Calu3 (cell line): ENCODE data around the gene DOCK1. TPM values are rescaled to one million over a fixed set of nuclear protein-coding genes. Genes with fewer than 3 reads are reported as not detected.

ENCODE experiments used
- BruUV-seq: library from RNA; stranded (reverse); fragments of 400-500 nt; replicated peaks from 2 replicates; lab custom pipeline; 2021; lab: Mats Ljungman, UMichigan
- CTCF ChIA-PET: fragments of 300-600 bp; sonication (Branson Sonifier 250); formaldehyde crosslinking; loops from one replicate; lab custom pipeline; 2022; ENCODE audit warnings: antibody characterized with exemption; lab: Charles Lee
- DNase-seq: peaks from one replicate; pipeline ENCODE4 v3.0.0; 2022
- H3K27ac Mint-ChIP-seq: one replicate; pipeline ENCODE4 v1.8.0; 2022; ENCODE audit warnings: mixed read lengths; ENCODE audit not compliant: unreplicated experiment
- H3K27me3 Mint-ChIP-seq: one replicate; pipeline ENCODE4 v1.8.0; 2022; ENCODE audit warnings: mixed read lengths; ENCODE audit not compliant: unreplicated experiment
- H3K36me3 Mint-ChIP-seq: one replicate; pipeline ENCODE4 v1.8.0; 2022; ENCODE audit warnings: mild to moderate bottlenecking, moderate library complexity, mixed read lengths; ENCODE audit not compliant: insufficient read depth, unreplicated experiment
- H3K4me1 Mint-ChIP-seq: one replicate; pipeline ENCODE4 v1.8.0; 2022; ENCODE audit warnings: mild to moderate bottlenecking, low read depth, mixed read lengths; ENCODE audit not compliant: unreplicated experiment
- H3K4me3 Mint-ChIP-seq: one replicate; pipeline ENCODE4 v1.8.0; 2022; ENCODE audit warnings: mild to moderate bottlenecking, low read depth, moderate library complexity, mixed read lengths; ENCODE audit not compliant: unreplicated experiment
- H3K9me3 Mint-ChIP-seq: one replicate; pipeline ENCODE4 v1.8.0; 2022; ENCODE audit warnings: low read depth, mixed read lengths; ENCODE audit not compliant: unreplicated experiment
- CTCF ChIP-seq: fragments of 200-600 bp; IDR thresholded peaks from one replicate; pipeline ENCODE4 v1.8.0; 2022; ENCODE audit warnings: antibody characterized with exemption; ENCODE audit not compliant: unreplicated experiment
- intact Hi-C: fragments of 100-400 bp; cut with micrococcal nuclease; formaldehyde crosslinking; loops from one replicate; pipeline ENCODE4 v1.10.0; 2022; ENCODE audit not compliant: unreplicated experiment
- total RNA-seq: library from RNA; stranded (reverse); gene quantifications from 2 replicates; pipeline ENCODE4 v1.2.3, GENCODE V29; 2022

The DOCK1 gene
- total RNA-seq, 1 experiment from 2014 or later = 34.2 TPM

GRCh38 chr10:127149501-127150081 is 244.4 kb downstream of the DOCK1 start:
- CTCF ChIA-PET = interaction anchor here (0.5 kb wide), 1 partner anchor 1379 kb away, joined by 4 read pairs; no protein-coding TSS in a partner anchor

GRCh38 chr10:127150136-127150535 is 244.9 kb downstream of the DOCK1 start:
- intact Hi-C loops = no loop called here
- no peak for DNase-seq
- TF ChIP-seq CTCF = no peak
- H3K9me3 Mint-ChIP-seq = no peaks in the 10 kb centered on the region
- H3K27me3 Mint-ChIP-seq = no peaks in the 10 kb centered on the region
- H3K4me1 Mint-ChIP-seq = no peaks in the 10 kb centered on the region
- no peaks in the 10 kb centered on the region for H3K36me3 Mint-ChIP-seq
- no peak overlapping the region for H3K4me3 Mint-ChIP-seq
- CTCF ChIA-PET = interaction anchor here (0.5 kb wide), 1 partner anchor 1379 kb away, joined by 4 read pairs; no protein-coding TSS in a partner anchor
- BruUV-seq = no TSS peak
- H3K27ac Mint-ChIP-seq = no peak overlapping the region

More at GRCh38 chr10:127149501-127150081, 244.4 kb downstream of the DOCK1 start:
- H3K4me3 Mint-ChIP-seq = no peak overlapping the region
- H3K36me3 Mint-ChIP-seq = no peaks in the 10 kb centered on the region
- no peaks in the 10 kb centered on the region for H3K4me1 Mint-ChIP-seq
- intact Hi-C loops = no loop called here
- no peak overlapping the region for H3K27ac Mint-ChIP-seq
- BruUV-seq = no TSS peak
- TF ChIP-seq CTCF = no peak
- no peak for DNase-seq
- no peaks in the 10 kb centered on the region for H3K27me3 Mint-ChIP-seq
- H3K9me3 Mint-ChIP-seq = no peaks in the 10 kb centered on the region

GRCh38 chr10:127151541-127151940 is 246.3 kb downstream of the DOCK1 start:
- no peak overlapping the region for H3K4me3 Mint-ChIP-seq

GRCh38 chr10:127151981-127152699 is 246.9 kb downstream of the DOCK1 start:
- intact Hi-C loops = no loop called here
- H3K4me3 Mint-ChIP-seq = no peak overlapping the region
- no peak for DNase-seq

More at GRCh38 chr10:127151541-127151940, 246.3 kb downstream of the DOCK1 start:
- no peaks in the 10 kb centered on the region for H3K9me3 Mint-ChIP-seq
- CTCF ChIA-PET = interaction anchor here (0.5 kb wide), 1 partner anchor 237 kb away, joined by 4 read pairs; no protein-coding TSS in a partner anchor
- H3K27me3 Mint-ChIP-seq = no peaks in the 10 kb centered on the region
- intact Hi-C loops = no loop called here
- TF ChIP-seq CTCF = no peak
- DNase-seq = no peak
- no peaks in the 10 kb centered on the region for H3K4me1 Mint-ChIP-seq
- BruUV-seq = no TSS peak
- no peak overlapping the region for H3K27ac Mint-ChIP-seq
- no peaks in the 10 kb centered on the region for H3K36me3 Mint-ChIP-seq

More at GRCh38 chr10:127151981-127152699, 246.9 kb downstream of the DOCK1 start:
- CTCF ChIA-PET = interaction anchor here (0.5 kb wide), 1 partner anchor 236 kb away, joined by 4 read pairs; no protein-coding TSS in a partner anchor
- no peaks in the 10 kb centered on the region for H3K9me3 Mint-ChIP-seq
- TF ChIP-seq CTCF = no peak
- H3K27me3 Mint-ChIP-seq = no peaks in the 10 kb centered on the region
- no peaks in the 10 kb centered on the region for H3K36me3 Mint-ChIP-seq
- no TSS peak for BruUV-seq
- H3K4me1 Mint-ChIP-seq = no peaks in the 10 kb centered on the region
- no peak overlapping the region for H3K27ac Mint-ChIP-seq
